GM12874 (cell line): ENCODE results near the gene TSC2.

Source experiments
- CTCF ChIP-seq: IDR thresholded peaks from 2 replicates; pipeline ENCODE4 v1.5.1; 2011; ENCODE audit warnings: low read depth, mild to moderate bottlenecking, control low read depth, low read length, moderate library complexity; ENCODE audit not compliant: insufficient read depth

Gene TSC2

GRCh38 chr16:2015947-2016208, 31.9 kb upstream of the TSC2 start:
- no peak for TF ChIP-seq CTCF

- TF ChIP-seq CTCF = peak; percentile 64
These were observed 31.3 kb upstream of the TSC2 start for GRCh38 chr16:2016407-2016922.

DNA sequence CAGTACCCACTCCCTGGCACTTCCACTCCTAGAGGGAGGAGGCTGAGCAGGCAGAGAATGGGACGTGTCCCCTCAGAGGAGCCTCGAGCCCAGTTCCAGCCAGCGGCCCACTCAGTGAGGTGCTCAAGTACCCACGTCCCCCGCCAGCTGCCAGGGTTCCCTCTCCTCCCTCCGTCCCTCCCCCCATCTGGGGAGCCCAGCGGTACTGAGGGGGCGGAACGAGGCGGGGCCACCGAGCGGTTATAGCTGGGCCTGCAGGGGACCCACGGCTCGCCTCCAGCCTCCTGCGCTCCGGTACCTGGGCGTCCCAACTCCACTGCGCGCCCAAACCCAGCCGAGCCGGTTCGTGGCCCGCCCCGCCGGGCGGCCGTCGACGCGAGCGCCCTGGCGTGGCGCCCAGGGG, 28.3 kb upstream of the TSC2 start, which contains the start of gene NPW:
NPW (plus strand) TSS at position 268 of the 403 bp plus-strand sequence.
- TF ChIP-seq CTCF = no peak

DNA sequence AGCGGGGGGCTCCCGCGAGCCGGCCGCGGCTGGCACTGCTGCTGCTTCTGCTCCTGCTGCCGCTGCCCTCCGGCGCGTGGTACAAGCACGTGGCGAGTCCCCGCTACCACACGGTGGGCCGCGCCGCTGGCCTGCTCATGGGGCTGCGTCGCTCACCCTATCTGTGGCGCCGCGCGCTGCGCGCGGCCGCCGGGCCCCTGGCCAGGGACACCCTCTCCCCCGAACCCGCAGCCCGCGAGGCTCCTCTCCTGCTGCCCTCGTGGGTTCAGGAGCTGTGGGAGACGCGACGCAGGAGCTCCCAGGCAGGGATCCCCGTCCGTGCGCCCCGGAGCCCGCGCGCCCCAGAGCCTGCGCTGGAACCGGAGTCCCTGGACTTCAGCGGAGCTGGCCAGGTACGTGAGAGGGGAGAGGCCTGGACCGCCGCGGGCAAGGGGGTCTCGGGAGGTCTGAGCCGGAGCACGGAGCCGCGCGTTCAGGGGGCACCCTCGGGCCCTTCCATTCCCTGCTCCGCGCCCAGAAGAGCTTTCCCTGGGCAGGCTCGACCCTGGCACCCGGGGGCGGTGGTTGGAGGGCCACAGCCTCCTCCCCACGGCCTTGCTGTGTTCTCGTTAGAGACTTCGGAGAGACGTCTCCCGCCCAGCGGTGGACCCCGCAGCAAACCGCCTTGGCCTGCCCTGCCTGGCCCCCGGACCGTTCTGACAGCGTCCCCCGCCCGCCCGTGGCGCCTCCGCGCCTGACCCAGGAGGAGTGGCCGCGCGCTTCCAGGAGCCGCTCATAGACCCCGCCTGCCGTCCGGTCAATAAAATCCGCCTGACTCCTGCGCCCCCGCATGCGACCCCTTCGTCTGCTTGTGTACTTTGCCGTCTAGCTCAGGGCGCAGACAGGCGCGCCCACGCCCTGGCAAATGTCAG, 27.6 kb upstream of the TSC2 start:
- TF ChIP-seq CTCF = no peak

GRCh38 chr16:2022723-2023091, 25.1 kb upstream of the TSC2 start:
- no peak for TF ChIP-seq CTCF

DNA sequence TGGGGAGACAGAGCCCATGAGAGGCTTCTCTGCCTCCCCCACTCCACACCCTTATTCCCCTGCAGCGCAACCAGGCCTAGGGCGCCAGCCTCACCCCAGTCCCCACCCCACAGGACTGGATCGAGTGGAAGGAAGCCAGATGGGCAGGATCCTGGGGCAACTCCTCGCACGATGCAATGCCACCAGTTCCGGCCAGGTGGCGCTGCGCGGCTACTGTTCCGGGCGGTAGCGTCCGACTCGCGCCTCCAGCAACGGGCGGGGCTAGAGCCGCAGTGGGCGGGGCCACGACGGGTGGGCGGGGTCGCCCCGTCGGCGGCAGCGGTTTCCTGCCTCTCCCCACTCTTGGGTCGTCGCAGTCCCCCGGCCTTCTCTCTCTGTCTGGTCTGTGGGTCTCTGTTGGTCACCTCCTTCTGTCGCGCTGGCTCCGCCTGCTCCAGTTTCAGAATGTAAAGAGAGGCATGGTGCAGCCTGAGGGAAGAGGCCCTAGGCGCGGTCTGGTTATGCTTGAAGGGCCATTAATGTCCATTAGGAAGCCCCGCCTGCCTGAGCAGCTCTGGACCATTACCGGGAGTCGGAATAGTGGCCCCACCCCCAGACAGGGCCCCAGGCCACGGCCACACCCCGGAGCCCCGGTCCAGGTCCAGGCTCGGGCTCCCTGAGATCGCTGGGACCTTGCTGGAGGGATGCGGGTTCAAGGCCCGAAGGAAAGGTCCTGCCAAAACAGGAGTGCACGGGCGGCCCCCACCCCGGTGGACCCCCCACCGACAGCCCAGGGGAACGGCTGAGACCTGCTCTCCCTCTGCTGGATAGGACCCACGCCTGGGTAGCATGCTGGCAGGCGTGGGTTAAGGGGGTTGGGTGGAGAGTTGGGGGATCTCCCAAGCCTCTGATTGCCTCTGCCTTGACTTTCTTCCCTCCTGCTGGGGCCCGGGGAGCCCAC, 24.4 kb upstream of the TSC2 start:
- peak; percentile 99 for TF ChIP-seq CTCF

DNA sequence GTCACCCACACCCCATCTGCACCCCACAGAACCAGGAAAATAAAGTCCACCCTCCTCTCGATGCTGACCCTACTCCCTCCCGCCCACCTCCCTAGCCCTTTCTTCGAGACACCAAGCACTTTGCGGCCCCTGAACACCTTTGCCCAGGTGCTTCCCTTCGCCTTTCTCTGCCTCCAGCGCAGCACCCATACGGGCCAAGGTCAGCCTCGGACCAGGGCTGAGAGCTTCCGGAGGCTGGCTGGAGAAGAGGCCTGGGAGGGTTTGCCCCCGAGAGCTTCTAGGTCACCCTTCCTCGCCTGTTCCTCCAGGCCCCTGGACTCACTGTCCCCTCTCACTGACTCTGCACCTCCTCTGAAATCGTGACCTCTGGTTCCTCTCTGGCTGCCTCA, 23.8 kb upstream of the TSC2 start:
- TF ChIP-seq CTCF = no peak
